B cell (primary cell): Measurements from ENCODE around the gene YTHDC2. TPM values are rescaled to one million over a fixed set of nuclear protein-coding genes. Genes with fewer than 3 reads are reported as not detected.

Source experiments
- ATAC-seq: fragments of 200-7000 bp; cut with Tn5 transposase; one replicate; pipeline ENCODE4 v1.10.0; 2021; ENCODE audit warnings: low read depth, mild to moderate bottlenecking, moderate number of reproducible peaks, moderate library complexity
- CTCF ChIA-PET: fragments of 350-600 bp; sonication (Branson Sonifier 250); formaldehyde crosslinking; loops from one replicate; lab custom pipeline; 2021; ENCODE audit warnings: antibody characterized with exemption, inconsistent platforms; lab: Charles Lee
- POLR2A ChIA-PET: fragments of 350-600 bp; sonication (Branson Sonifier 250); formaldehyde crosslinking; loops from one replicate; lab custom pipeline; 2021; ENCODE audit warnings: antibody characterized with exemption; lab: Charles Lee
- DNase-seq: peaks from one replicate; pipeline ENCODE4 v3.0.0; 2013
- H2AFZ ChIP-seq: 2 replicates; pipeline ENCODE4 v1.6.1; 2012; ENCODE audit warnings: mild to moderate bottlenecking, low read depth, low read length; ENCODE audit not compliant: insufficient read depth, poor library complexity, severe bottlenecking
- H3K27ac ChIP-seq, 2 donors: 1 replicate in 1 of 2; 2 replicates in 1 of 2; pipeline ENCODE4 v1.5.1; 2012 to 2013; ENCODE audit warnings: low read length in 2 of 2, mild to moderate bottlenecking in 2 of 2, moderate library complexity in 1 of 2
- H3K27me3 ChIP-seq, 4 experiments: fragments of 200-600 bp in 1 of 4; sonication (generic) in 1 of 4; replicated peaks in 1 of 4; 1 replicate in 2 of 4; 2 replicates in 2 of 4; pipeline versions ENCODE4 v1.6.1 to v1.7.0; 2013 to 2016; ENCODE audit warnings: low read length in 3 of 4, mild to moderate bottlenecking in 2 of 4, mixed read lengths in 1 of 4, moderate library complexity in 1 of 4; ENCODE audit not compliant: insufficient read depth in 4 of 4, control insufficient read depth in 3 of 4; ENCODE audit errors: control extremely low read depth in 1 of 4
- H3K36me3 ChIP-seq, 2 experiments: replicated peaks in 1 of 2; 1 replicate in 1 of 2; 2 replicates in 1 of 2; pipeline versions ENCODE4 v1.6.1 to v1.7.1; 2013; ENCODE audit warnings: low read length in 1 of 2; ENCODE audit not compliant: insufficient read depth in 2 of 2, control insufficient read depth in 1 of 2; ENCODE audit errors: control extremely low read depth in 1 of 2, extremely low read depth in 1 of 2
- H3K4me1 ChIP-seq, 2 donors: fragments of 200-600 bp in 1 of 2; sonication (generic) in 1 of 2; 1 replicate in 1 of 2; 2 replicates in 1 of 2; pipeline versions ENCODE4 v1.5.1 to v1.6.1; 2013 to 2017; ENCODE audit warnings: low read length in 2 of 2; ENCODE audit not compliant: control insufficient read depth in 2 of 2, insufficient read depth in 2 of 2
- H3K4me2 ChIP-seq: replicated peaks from 2 replicates; pipeline ENCODE3; 2012; ENCODE audit warnings: mild to moderate bottlenecking, low read depth, low read length; ENCODE audit not compliant: poor library complexity, severe bottlenecking
- H3K4me3 ChIP-seq, 5 experiments: fragments of 200-600 bp in 1 of 5; sonication (generic) in 1 of 5; 1 replicate in 3 of 5; 2 replicates in 2 of 5; pipeline versions ENCODE4 v1.5.1 to v1.7.0; 2011 to 2016; ENCODE audit warnings: low read length in 4 of 5, mild to moderate bottlenecking in 4 of 5, low read depth in 2 of 5, control low read depth in 1 of 5, moderate library complexity in 1 of 5; ENCODE audit not compliant: insufficient read depth in 1 of 5; ENCODE audit errors: control extremely low read depth in 1 of 5, extremely low read depth in 1 of 5
- H3K79me2 ChIP-seq: fragments of 200-600 bp; sonication (generic); one replicate; pipeline ENCODE4 v1.6.0; 2016; ENCODE audit warnings: low read length; ENCODE audit not compliant: control insufficient read depth, insufficient read depth
- H3K9ac ChIP-seq: fragments of 200-600 bp; sonication (generic); 2 replicates; pipeline ENCODE4 v1.6.1; 2017; ENCODE audit warnings: mild to moderate bottlenecking, low read length, moderate library complexity
- H3K9me3 ChIP-seq, 3 donors: one replicate each; pipeline versions ENCODE4 v1.6.1 to v1.7.1; 2013; ENCODE audit warnings: low read length in 2 of 3; ENCODE audit not compliant: control insufficient read depth in 2 of 3, insufficient read depth in 1 of 3; ENCODE audit errors: control extremely low read depth in 1 of 3
- H4K20me1 ChIP-seq: 2 replicates; pipeline ENCODE4 v1.6.0; 2012; ENCODE audit warnings: mild to moderate bottlenecking, low read length; ENCODE audit not compliant: insufficient read depth, control insufficient read depth, poor library complexity, severe bottlenecking
- H3K27ac Mint-ChIP-seq: one replicate; pipeline ENCODE4 v1.8.0; 2021; ENCODE audit warnings: mixed read lengths
- H3K27me3 Mint-ChIP-seq: one replicate; pipeline ENCODE4 v1.8.0; 2021; ENCODE audit warnings: mixed read lengths
- H3K4me1 Mint-ChIP-seq: one replicate; pipeline ENCODE4 v1.8.0; 2021; ENCODE audit warnings: mixed read lengths
- H3K4me3 Mint-ChIP-seq: one replicate; pipeline ENCODE4 v1.8.0; 2021; ENCODE audit warnings: mixed read lengths
- H3K9me3 Mint-ChIP-seq: one replicate; pipeline ENCODE4 v1.8.0; 2022; ENCODE audit warnings: mixed read lengths; ENCODE audit not compliant: insufficient read depth
- EZH2 ChIP-seq: IDR thresholded peaks from 2 replicates; pipeline ENCODE4 v1.6.1; 2012; ENCODE audit warnings: borderline replicate concordance, low read depth, mild to moderate bottlenecking, moderate library complexity, low read length; ENCODE audit not compliant: insufficient read depth, poor library complexity, severe bottlenecking
- WGBS: methylation state at CpG from one replicate; pipeline ENCODE4 v1.1.5; 2013; ENCODE audit warnings: missing lambda C conversion rate; ENCODE audit not compliant: insufficient coverage; 5-methylcytosine and 5-hydroxymethylcytosine counted together
- intact Hi-C: fragments of 100-400 bp; cut with micrococcal nuclease; formaldehyde crosslinking; loops from one replicate; pipeline ENCODE4 v1.10.0; 2022
- polyA plus RNA-seq: library from polyadenylated mRNA; depleted of rRNA; stranded (reverse); fragments of >200 nt; gene quantifications from 2 replicates; pipeline ENCODE4 v1.2.3, GENCODE V29; 2012
- total RNA-seq, 2 donors: library from RNA; stranded (reverse); fragments of 120-200 nt in 1 of 2; gene quantifications; 1 replicate in 1 of 2; 2 replicates in 1 of 2; pipeline versions ENCODE4 v1.2.3 to v1.2.4, GENCODE V29; 2013 to 2022
- TF ChIP-seq, protein P1 (sequence below): fragments of 200-600 bp; IDR thresholded peaks from one replicate; pipeline ENCODE4 v1.8.0; 2022; ENCODE audit warnings: antibody characterized with exemption, mild to moderate bottlenecking

The YTHDC2 gene
- total and polyA plus RNA-seq, 2 donors (not counting 1 experiment from before 2014, with no cell fraction given) = 8.6 to 52.6 TPM

DNA sequence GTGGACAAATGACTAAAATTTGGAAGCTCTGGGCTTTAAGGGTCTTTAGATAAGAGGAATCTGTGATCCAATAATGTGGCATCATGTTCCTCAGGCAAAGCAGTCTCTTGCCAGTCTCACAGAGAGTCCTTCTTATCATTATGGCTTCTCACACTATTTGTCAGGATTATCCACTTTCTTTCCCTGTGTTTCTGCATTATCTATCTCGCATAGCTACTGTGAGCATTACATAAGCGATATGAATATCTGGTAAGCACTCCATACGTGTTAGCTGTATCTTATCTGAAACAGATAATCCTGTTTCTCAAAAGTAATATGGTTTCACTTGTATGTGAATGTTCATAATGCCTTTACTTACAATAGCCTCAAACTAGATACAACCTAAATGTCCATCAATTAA is 34.8 kb upstream of the YTHDC2 start:
- ChIA-PET CTCF (no interaction called here), POLR2A (no interaction called here)
- Histone ChIP-seq H3K4me3 (no peak overlapping the region), H3K4me1 (no peaks in the 10 kb centered on the region), H3K27ac (no peak overlapping the region), H3K27me3 (peaks cover 0 to 9% (median 0%) of the 10 kb centered on the region in 4 experiments), H3K79me2 (no peaks in the 10 kb centered on the region), H3K4me2 (no peak overlapping the region), H3K9me3 (no peaks in the 10 kb centered on the region), H4K20me1 (no peaks in the 10 kb centered on the region), H3K9ac (no peak overlapping the region), H3K36me3 (no peaks in the 10 kb centered on the region), H2AFZ (no peak overlapping the region)
- no peak overlapping the region for H3K4me3 Mint-ChIP-seq
- no peak for TF ChIP-seq EZH2
- TF ChIP-seq, protein P1, sequence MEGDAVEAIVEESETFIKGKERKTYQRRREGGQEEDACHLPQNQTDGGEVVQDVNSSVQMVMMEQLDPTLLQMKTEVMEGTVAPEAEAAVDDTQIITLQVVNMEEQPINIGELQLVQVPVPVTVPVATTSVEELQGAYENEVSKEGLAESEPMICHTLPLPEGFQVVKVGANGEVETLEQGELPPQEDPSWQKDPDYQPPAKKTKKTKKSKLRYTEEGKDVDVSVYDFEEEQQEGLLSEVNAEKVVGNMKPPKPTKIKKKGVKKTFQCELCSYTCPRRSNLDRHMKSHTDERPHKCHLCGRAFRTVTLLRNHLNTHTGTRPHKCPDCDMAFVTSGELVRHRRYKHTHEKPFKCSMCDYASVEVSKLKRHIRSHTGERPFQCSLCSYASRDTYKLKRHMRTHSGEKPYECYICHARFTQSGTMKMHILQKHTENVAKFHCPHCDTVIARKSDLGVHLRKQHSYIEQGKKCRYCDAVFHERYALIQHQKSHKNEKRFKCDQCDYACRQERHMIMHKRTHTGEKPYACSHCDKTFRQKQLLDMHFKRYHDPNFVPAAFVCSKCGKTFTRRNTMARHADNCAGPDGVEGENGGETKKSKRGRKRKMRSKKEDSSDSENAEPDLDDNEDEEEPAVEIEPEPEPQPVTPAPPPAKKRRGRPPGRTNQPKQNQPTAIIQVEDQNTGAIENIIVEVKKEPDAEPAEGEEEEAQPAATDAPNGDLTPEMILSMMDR = no peak
- no CpG with 5 or more reads among the region's 3 CpGs for WGBS
- no peaks in the 10 kb centered on the region for H3K4me1 Mint-ChIP-seq
- peaks cover 52% of the 10 kb centered on the region for H3K27me3 Mint-ChIP-seq
- DNase-seq = no peak
- no peak overlapping the region for H3K27ac Mint-ChIP-seq
- no peak for ATAC-seq
- no peaks in the 10 kb centered on the region for H3K9me3 Mint-ChIP-seq
- intact Hi-C loops = no loop called here

DNA sequence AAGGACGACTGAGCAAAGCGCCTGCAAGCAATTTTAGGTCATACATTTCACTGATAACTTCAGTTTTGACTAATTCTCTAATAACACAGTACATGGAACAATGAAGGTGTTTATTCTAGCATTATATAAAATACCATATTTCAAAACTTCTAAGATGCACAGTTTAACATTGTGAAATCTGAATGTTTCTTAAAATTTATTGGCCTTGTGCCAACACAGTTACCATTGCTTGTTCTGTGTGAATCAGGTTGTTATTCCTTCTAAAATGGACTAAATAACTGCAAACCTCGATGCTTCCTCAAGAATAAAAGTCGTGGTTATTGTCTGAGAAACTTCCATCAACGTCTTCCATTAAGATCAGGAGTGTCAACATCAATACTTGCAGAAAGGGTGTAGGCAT is 33.3 kb upstream of the YTHDC2 start:
- CTCF ChIA-PET = no interaction called here
- WGBS = no CpG with 5 or more reads among the region's 5 CpGs

More for the DNA sequence above, 33.3 kb upstream of the YTHDC2 start:
- Mint-ChIP-seq H3K27ac (no peak overlapping the region), H3K4me1 (no peaks in the 10 kb centered on the region), H3K27me3 (peaks cover 55% of the 10 kb centered on the region), H3K9me3 (no peaks in the 10 kb centered on the region), H3K4me3 (no peak overlapping the region)
- POLR2A ChIA-PET = no interaction called here
- Histone ChIP-seq H3K4me3 (no peak overlapping the region), H3K9ac (no peak overlapping the region), H3K4me1 (no peaks in the 10 kb centered on the region), H4K20me1 (no peaks in the 10 kb centered on the region), H2AFZ (no peak overlapping the region), H3K27ac (no peak overlapping the region), H3K4me2 (no peak overlapping the region), H3K36me3 (no peaks in the 10 kb centered on the region), H3K27me3 (peaks cover 0 to 12% (median 3%) of the 10 kb centered on the region in 4 experiments), H3K9me3 (no peaks in the 10 kb centered on the region), H3K79me2 (no peaks in the 10 kb centered on the region)
- TF ChIP-seq, protein P1 = no peak
- no peak for TF ChIP-seq EZH2
- intact Hi-C loops = no loop called here
- DNase-seq = no peak
- no peak for ATAC-seq
